ENCODE data around the gene FYN.

Gene FYN

GRCh38 chr6:111653979-111654378 lies 219.3 kb downstream of the FYN start:
- H3K9me3 ChIP-seq (ENCODE audit: control extremely low read depth in 1 of 5, control insufficient read depth in 4 of 5, insufficient read depth in 2 of 5, low read depth in 1 of 5, low read length in 4 of 5) = no peaks in the 10 kb centered on the region
- no peak overlapping the region for H3K27ac ChIP-seq (ENCODE audit: insufficient read depth in 1 of 2, low read depth in 1 of 2, low read length in 2 of 2, poor library complexity in 1 of 2, severe bottlenecking in 2 of 2)
- no peak overlapping the region for H3K4me3 ChIP-seq (ENCODE audit: control insufficient read depth in 1 of 7, extremely low read depth in 1 of 7, insufficient read depth in 4 of 7, low read depth in 2 of 7, low read length in 6 of 7)
- H3K4me1 ChIP-seq (ENCODE audit: control extremely low read depth in 1 of 4, control insufficient read depth in 4 of 4, insufficient read depth in 4 of 4, low read length in 3 of 4) = peaks cover 0 to 3% (median 0%) of the 10 kb centered on the region in 4 experiments
- ChIA-PET POLR2A (interaction anchor here (0.6 kb wide), 1 partner anchor 855 kb away, joined by 3 read pairs; no protein-coding TSS in a partner anchor), CTCF (interaction anchor here (0.9 to 2.2 kb wide), 3 partner anchors 9 to 17 kb away, joined by 3 to 8 read pairs (median 3); no protein-coding TSS in a partner anchor)
- no peaks in the 10 kb centered on the region for H3K27me3 ChIP-seq (replicated peaks in 2 of 5; ENCODE audit: control insufficient read depth in 4 of 5, insufficient read depth in 5 of 5, low read length in 4 of 5)
- DNase-seq = no peak
- H3K36me3 ChIP-seq (ENCODE audit: control insufficient read depth in 4 of 4, insufficient read depth in 4 of 4, low read length in 3 of 4) = no peaks in the 10 kb centered on the region
- 100% methylated on average over 1 of the region's 2 CpGs for WGBS (ENCODE audit: insufficient coverage)

GRCh38 chr6:111653434-111653833 lies 219.8 kb downstream of the FYN start:
- no peaks in the 10 kb centered on the region for H3K36me3 ChIP-seq (ENCODE audit: control insufficient read depth in 4 of 4, insufficient read depth in 4 of 4, low read length in 3 of 4)
- H3K9me3 ChIP-seq (ENCODE audit: control extremely low read depth in 1 of 5, control insufficient read depth in 4 of 5, insufficient read depth in 2 of 5, low read depth in 1 of 5, low read length in 4 of 5) = no peaks in the 10 kb centered on the region
- WGBS (ENCODE audit: insufficient coverage) = no CpG with 5 or more reads among the region's 1 CpG
- peaks cover 0 to 3% (median 0%) of the 10 kb centered on the region in 4 experiments for H3K4me1 ChIP-seq (ENCODE audit: control extremely low read depth in 1 of 4, control insufficient read depth in 4 of 4, insufficient read depth in 4 of 4, low read length in 3 of 4)
- ChIA-PET CTCF (interaction anchor here (1.1 to 2.2 kb wide), 3 partner anchors 9 to 175 kb away, joined by 3 to 8 read pairs (median 3); no protein-coding TSS in a partner anchor), POLR2A (interaction anchor here (0.6 kb wide), 1 partner anchor 854 kb away, joined by 3 read pairs; no protein-coding TSS in a partner anchor)
- no peak overlapping the region for H3K27ac ChIP-seq (ENCODE audit: insufficient read depth in 1 of 2, low read depth in 1 of 2, low read length in 2 of 2, poor library complexity in 1 of 2, severe bottlenecking in 2 of 2)
- no peak overlapping the region for H3K4me3 ChIP-seq (ENCODE audit: control insufficient read depth in 1 of 7, extremely low read depth in 1 of 7, insufficient read depth in 4 of 7, low read depth in 2 of 7, low read length in 6 of 7)
- no peak for DNase-seq
- no peaks in the 10 kb centered on the region for H3K27me3 ChIP-seq (replicated peaks in 2 of 5; ENCODE audit: control insufficient read depth in 4 of 5, insufficient read depth in 5 of 5, low read length in 4 of 5)

- no peaks in the 10 kb centered on the region for H3K27me3 ChIP-seq (replicated peaks in 2 of 5; ENCODE audit: control insufficient read depth in 4 of 5, insufficient read depth in 5 of 5, low read length in 4 of 5)
- H3K27ac ChIP-seq (ENCODE audit: insufficient read depth in 1 of 2, low read depth in 1 of 2, low read length in 2 of 2, poor library complexity in 1 of 2, severe bottlenecking in 2 of 2) = no peak overlapping the region
- H3K36me3 ChIP-seq (ENCODE audit: control insufficient read depth in 4 of 4, insufficient read depth in 4 of 4, low read length in 3 of 4) = no peaks in the 10 kb centered on the region
- 85% methylated on average over 5 of the region's 5 CpGs for WGBS (ENCODE audit: insufficient coverage)
- CTCF ChIA-PET = interaction anchor here (2.2 kb wide), 1 partner anchor 8 kb away, joined by 8 read pairs; no protein-coding TSS in a partner anchor
- H3K9me3 ChIP-seq (ENCODE audit: control extremely low read depth in 1 of 5, control insufficient read depth in 4 of 5, insufficient read depth in 2 of 5, low read depth in 1 of 5, low read length in 4 of 5) = no peaks in the 10 kb centered on the region
- H3K4me1 ChIP-seq (ENCODE audit: control extremely low read depth in 1 of 4, control insufficient read depth in 4 of 4, insufficient read depth in 4 of 4, low read length in 3 of 4) = peaks cover 0 to 2% (median 0%) of the 10 kb centered on the region in 4 experiments
- H3K4me3 ChIP-seq (ENCODE audit: control insufficient read depth in 1 of 7, extremely low read depth in 1 of 7, insufficient read depth in 4 of 7, low read depth in 2 of 7, low read length in 6 of 7) = no peak overlapping the region
- DNase-seq = no peak
- POLR2A ChIA-PET = no interaction called here
Observed at GRCh38 chr6:111652156-111652555, 221.1 kb downstream of the FYN start.

DNA sequence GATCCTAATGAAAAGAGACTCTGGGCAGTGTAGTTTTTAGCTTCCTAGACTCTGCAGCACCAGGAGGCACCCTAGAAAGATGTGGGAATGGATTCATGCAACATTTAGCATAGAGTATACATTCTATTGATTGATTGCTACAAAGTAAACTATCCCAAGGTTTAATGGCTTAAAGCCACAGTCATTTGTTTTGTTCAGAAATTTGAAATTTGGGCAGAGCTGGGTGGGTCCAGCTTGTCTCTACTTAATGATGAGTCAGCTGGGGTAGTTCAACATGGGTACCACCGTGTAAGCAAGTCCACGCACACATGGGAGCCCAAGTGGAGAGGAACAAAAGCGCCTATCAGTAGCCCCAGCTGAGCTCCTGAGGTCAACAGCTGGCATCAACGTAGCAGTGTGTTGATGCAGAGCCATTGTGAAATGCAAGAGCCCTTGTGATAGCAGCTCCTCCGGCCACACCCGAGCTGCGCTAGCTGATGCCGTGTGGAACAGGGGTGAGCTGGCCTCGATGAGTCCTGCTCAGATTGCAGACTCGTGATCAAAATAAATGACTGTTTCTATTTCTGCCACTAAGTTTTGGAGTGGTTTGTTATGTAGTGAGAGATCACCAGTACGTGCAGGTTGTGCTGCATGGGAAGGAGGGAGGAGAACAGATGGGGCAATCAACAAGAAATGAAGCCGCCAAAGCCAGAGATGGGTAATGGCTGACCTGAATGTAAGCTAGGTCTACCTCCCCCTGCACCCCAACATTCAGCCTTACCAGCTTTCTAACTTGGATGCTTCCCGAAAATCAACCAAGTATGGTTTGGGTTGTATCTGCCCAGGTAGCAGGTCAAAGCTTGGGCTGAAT lies 221.8 kb downstream of the FYN start:
- DNase-seq = peak in 1 of 3 donors; percentile 35
- ChIA-PET CTCF (interaction anchor here (1.1 to 2.2 kb wide), 2 partner anchors 7 to 22 kb away, joined by 3 to 8 read pairs; no protein-coding TSS in a partner anchor), POLR2A (no interaction called here)
- Histone ChIP-seq H3K4me3 (ENCODE audit: control insufficient read depth in 1 of 7, extremely low read depth in 1 of 7, insufficient read depth in 4 of 7, low read depth in 2 of 7, low read length in 6 of 7) (no peak overlapping the region), H3K36me3 (ENCODE audit: control insufficient read depth in 4 of 4, insufficient read depth in 4 of 4, low read length in 3 of 4) (no peaks in the 10 kb centered on the region), H3K27me3 (replicated peaks in 2 of 5; ENCODE audit: control insufficient read depth in 4 of 5, insufficient read depth in 5 of 5, low read length in 4 of 5) (no peaks in the 10 kb centered on the region), H3K9me3 (ENCODE audit: control extremely low read depth in 1 of 5, control insufficient read depth in 4 of 5, insufficient read depth in 2 of 5, low read depth in 1 of 5, low read length in 4 of 5) (no peaks in the 10 kb centered on the region), H3K4me1 (ENCODE audit: control extremely low read depth in 1 of 4, control insufficient read depth in 4 of 4, insufficient read depth in 4 of 4, low read length in 3 of 4) (no peaks in the 10 kb centered on the region), H3K27ac (ENCODE audit: insufficient read depth in 1 of 2, low read depth in 1 of 2, low read length in 2 of 2, poor library complexity in 1 of 2, severe bottlenecking in 2 of 2) (no peak overlapping the region)
- 88% methylated on average over 12 of the region's 13 CpGs for WGBS (ENCODE audit: insufficient coverage)

GRCh38 chr6:111650049-111650448 lies 223.2 kb downstream of the FYN start:
- H3K4me1 ChIP-seq (ENCODE audit: control extremely low read depth in 1 of 4, control insufficient read depth in 4 of 4, insufficient read depth in 4 of 4, low read length in 3 of 4) = no peaks in the 10 kb centered on the region
- no peak overlapping the region for H3K4me3 ChIP-seq (ENCODE audit: control insufficient read depth in 1 of 7, extremely low read depth in 1 of 7, insufficient read depth in 4 of 7, low read depth in 2 of 7, low read length in 6 of 7)
- ChIA-PET CTCF (no interaction called here), POLR2A (no interaction called here)
- WGBS (ENCODE audit: insufficient coverage) = 78% methylated on average over 9 of the region's 9 CpGs
- no peak for DNase-seq
- no peaks in the 10 kb centered on the region for H3K9me3 ChIP-seq (ENCODE audit: control extremely low read depth in 1 of 5, control insufficient read depth in 4 of 5, insufficient read depth in 2 of 5, low read depth in 1 of 5, low read length in 4 of 5)
- H3K27ac ChIP-seq (ENCODE audit: insufficient read depth in 1 of 2, low read depth in 1 of 2, low read length in 2 of 2, poor library complexity in 1 of 2, severe bottlenecking in 2 of 2) = no peak overlapping the region
- no peaks in the 10 kb centered on the region for H3K27me3 ChIP-seq (replicated peaks in 2 of 5; ENCODE audit: control insufficient read depth in 4 of 5, insufficient read depth in 5 of 5, low read length in 4 of 5)
- H3K36me3 ChIP-seq (ENCODE audit: control insufficient read depth in 4 of 4, insufficient read depth in 4 of 4, low read length in 3 of 4) = no peaks in the 10 kb centered on the region

- H3K36me3 ChIP-seq (ENCODE audit: control insufficient read depth in 4 of 4, insufficient read depth in 4 of 4, low read length in 3 of 4) = no peaks in the 10 kb centered on the region
- H3K27ac ChIP-seq (ENCODE audit: insufficient read depth in 1 of 2, low read depth in 1 of 2, low read length in 2 of 2, poor library complexity in 1 of 2, severe bottlenecking in 2 of 2) = no peak overlapping the region
- 98% methylated on average over 4 of the region's 5 CpGs for WGBS (ENCODE audit: insufficient coverage)
- CTCF ChIA-PET = interaction anchor here (1.0 to 1.2 kb wide), 4 partner anchors 45 to 415 kb away, joined by 3 read pairs; no protein-coding TSS in a partner anchor
- H3K4me3 ChIP-seq (ENCODE audit: control insufficient read depth in 1 of 7, extremely low read depth in 1 of 7, insufficient read depth in 4 of 7, low read depth in 2 of 7, low read length in 6 of 7) = no peak overlapping the region
- no peak for DNase-seq
- no peaks in the 10 kb centered on the region for H3K9me3 ChIP-seq (ENCODE audit: control extremely low read depth in 1 of 5, control insufficient read depth in 4 of 5, insufficient read depth in 2 of 5, low read depth in 1 of 5, low read length in 4 of 5)
- H3K27me3 ChIP-seq (replicated peaks in 2 of 5; ENCODE audit: control insufficient read depth in 4 of 5, insufficient read depth in 5 of 5, low read length in 4 of 5) = no peaks in the 10 kb centered on the region
- POLR2A ChIA-PET = no interaction called here
- H3K4me1 ChIP-seq (ENCODE audit: control extremely low read depth in 1 of 4, control insufficient read depth in 4 of 4, insufficient read depth in 4 of 4, low read length in 3 of 4) = peaks cover 0 to 5% (median 1%) of the 10 kb centered on the region in 4 experiments
Observed at GRCh38 chr6:111648100-111648499, 225.2 kb downstream of the FYN start.

DNA sequence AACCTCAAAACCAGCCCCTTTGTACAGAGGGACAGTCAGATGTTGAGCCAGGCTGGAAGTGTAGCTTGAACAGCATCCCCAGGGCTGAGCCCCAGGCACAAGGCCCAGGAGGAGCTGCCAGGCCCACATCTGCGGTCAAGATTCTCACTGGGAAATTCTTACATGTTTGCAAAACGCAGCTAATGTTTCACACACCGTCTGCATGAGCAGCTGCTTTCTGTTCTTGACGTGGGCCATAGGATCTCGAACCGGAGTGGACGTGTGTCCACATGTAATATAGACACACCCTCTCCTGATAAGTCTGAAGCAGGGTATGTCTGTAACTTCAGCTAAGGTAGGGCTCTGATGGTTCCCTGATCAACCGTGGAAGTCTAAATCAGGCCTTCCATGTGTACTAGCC lies 226.3 kb downstream of the FYN start:
- no peak overlapping the region for H3K4me3 ChIP-seq (ENCODE audit: control insufficient read depth in 1 of 7, extremely low read depth in 1 of 7, insufficient read depth in 4 of 7, low read depth in 2 of 7, low read length in 6 of 7)
- POLR2A ChIA-PET = no interaction called here
- no peaks in the 10 kb centered on the region for H3K9me3 ChIP-seq (ENCODE audit: control extremely low read depth in 1 of 5, control insufficient read depth in 4 of 5, insufficient read depth in 2 of 5, low read depth in 1 of 5, low read length in 4 of 5)

More for the DNA sequence above, 226.3 kb downstream of the FYN start:
- WGBS (ENCODE audit: insufficient coverage) = 96% methylated on average over 6 of the region's 8 CpGs
- H3K27ac ChIP-seq (ENCODE audit: insufficient read depth in 1 of 2, low read depth in 1 of 2, low read length in 2 of 2, poor library complexity in 1 of 2, severe bottlenecking in 2 of 2) = no peak overlapping the region
- no peak for DNase-seq
- H3K4me1 ChIP-seq (ENCODE audit: control extremely low read depth in 1 of 4, control insufficient read depth in 4 of 4, insufficient read depth in 4 of 4, low read length in 3 of 4) = peaks cover 0 to 9% (median 6%) of the 10 kb centered on the region in 4 experiments
- CTCF ChIA-PET = interaction anchor here (1.0 to 1.2 kb wide), 2 partner anchors 382 to 416 kb away, joined by 3 read pairs; no protein-coding TSS in a partner anchor
- H3K27me3 ChIP-seq (replicated peaks in 2 of 5; ENCODE audit: control insufficient read depth in 4 of 5, insufficient read depth in 5 of 5, low read length in 4 of 5) = no peaks in the 10 kb centered on the region
- no peaks in the 10 kb centered on the region for H3K36me3 ChIP-seq (ENCODE audit: control insufficient read depth in 4 of 4, insufficient read depth in 4 of 4, low read length in 3 of 4)

Measured in common myeloid progenitor, CD34-positive (primary cell).